Neural progenitor cell (in vitro differentiated cells): ENCODE measurements around the gene STK38. TPM values are rescaled to one million over a fixed set of nuclear protein-coding genes. Genes with fewer than 3 reads are reported as not detected.

Experiments
- DNase-seq: peaks from one replicate; pipeline ENCODE4 v3.0.0-alpha.2; 2016; ENCODE audit warnings: low spot score
- H2AFZ ChIP-seq: fragments of 200-600 bp; sonication (generic); replicated peaks from 2 replicates; pipeline ENCODE4 v1.6.1; 2016; ENCODE audit warnings: antibody characterized with exemption
- H3F3A ChIP-seq: fragments of 200-600 bp; sonication (generic); 2 replicates; pipeline ENCODE4 v1.6.1; 2016; ENCODE audit warnings: antibody characterized with exemption, low read depth
- H3K27ac ChIP-seq: fragments of 200-600 bp; sonication (generic); 2 replicates; pipeline ENCODE4 v1.5.1; 2016; ENCODE audit warnings: mild to moderate bottlenecking
- H3K27me3 ChIP-seq: fragments of 200-600 bp; sonication (generic); 2 replicates; pipeline ENCODE4 v1.6.1; 2016; ENCODE audit warnings: mild to moderate bottlenecking, moderate library complexity
- H3K36me3 ChIP-seq: fragments of 200-600 bp; sonication (generic); 2 replicates; pipeline ENCODE4 v1.5.1; 2016
- H3K4me1 ChIP-seq: fragments of 200-600 bp; sonication (generic); 2 replicates; pipeline ENCODE4 v1.6.1; 2016; ENCODE audit warnings: mixed run types
- H3K4me2 ChIP-seq: fragments of 200-600 bp; sonication (generic); 2 replicates; pipeline ENCODE4 v1.6.1; 2016
- H3K4me3 ChIP-seq: fragments of 200-600 bp; sonication (generic); 2 replicates; pipeline ENCODE4 v1.5.1; 2016
- H3K79me2 ChIP-seq: fragments of 200-600 bp; sonication (generic); 2 replicates; pipeline ENCODE4 v1.6.1; 2016; ENCODE audit warnings: low read depth
- H3K9ac ChIP-seq: fragments of 200-600 bp; sonication (generic); 2 replicates; pipeline ENCODE4 v1.6.1; 2016
- H3K9me3 ChIP-seq: fragments of 200-600 bp; sonication (generic); 2 replicates; pipeline ENCODE4 v1.5.1; 2016; ENCODE audit warnings: low read depth
- H4K20me1 ChIP-seq: fragments of 200-600 bp; sonication (generic); 2 replicates; pipeline ENCODE4 v1.6.1; 2016; ENCODE audit warnings: low read depth
- H3K27ac Mint-ChIP-seq: 3 replicates; pipeline ENCODE4 v1.8.0; 2021; ENCODE audit warnings: mixed read lengths
- H3K27me3 Mint-ChIP-seq: 2 replicates; pipeline ENCODE4 v1.8.0; 2022; ENCODE audit warnings: low read depth, mild to moderate bottlenecking, inconsistent platforms, moderate library complexity, mixed read lengths; ENCODE audit not compliant: insufficient read depth
- H3K36me3 Mint-ChIP-seq: 3 replicates; pipeline ENCODE4 v1.8.0; 2021; ENCODE audit warnings: mixed read lengths
- H3K4me1 Mint-ChIP-seq: 3 replicates; pipeline ENCODE4 v1.8.0; 2021; ENCODE audit warnings: mixed read lengths
- H3K4me3 Mint-ChIP-seq: 3 replicates; pipeline ENCODE4 v1.8.0; 2021; ENCODE audit warnings: mild to moderate bottlenecking, moderate library complexity, mixed read lengths
- H3K9me3 Mint-ChIP-seq: 3 replicates; pipeline ENCODE4 v1.8.0; 2020; ENCODE audit warnings: mixed read lengths
- EZH2 ChIP-seq: fragments of 200-600 bp; sonication (generic); IDR thresholded peaks from 2 replicates; pipeline ENCODE4 v1.6.1; 2017; ENCODE audit warnings: antibody characterized with exemption, mild to moderate bottlenecking, moderate library complexity
- EZH2phosphoT487 ChIP-seq: fragments of 200-600 bp; sonication (generic); IDR thresholded peaks from 2 replicates; pipeline ENCODE4 v1.6.1; 2017; ENCODE audit warnings: antibody characterized with exemption
- total RNA-seq: library from RNA; depleted of rRNA; stranded (reverse); fragments of >200 nt; gene quantifications from 2 replicates; pipeline ENCODE4 v1.2.3, GENCODE V29; 2015; ENCODE audit warnings: low replicate concordance
- TF ChIP-seq, protein P1 (sequence below): fragments of 200-600 bp; sonication (generic); IDR thresholded peaks from 2 replicates; pipeline ENCODE4 v1.5.1; 2017; ENCODE audit warnings: antibody characterized with exemption, mild to moderate bottlenecking

The STK38 gene
- total RNA-seq, 1 donor from 2014 or later = 31.9 TPM

DNA sequence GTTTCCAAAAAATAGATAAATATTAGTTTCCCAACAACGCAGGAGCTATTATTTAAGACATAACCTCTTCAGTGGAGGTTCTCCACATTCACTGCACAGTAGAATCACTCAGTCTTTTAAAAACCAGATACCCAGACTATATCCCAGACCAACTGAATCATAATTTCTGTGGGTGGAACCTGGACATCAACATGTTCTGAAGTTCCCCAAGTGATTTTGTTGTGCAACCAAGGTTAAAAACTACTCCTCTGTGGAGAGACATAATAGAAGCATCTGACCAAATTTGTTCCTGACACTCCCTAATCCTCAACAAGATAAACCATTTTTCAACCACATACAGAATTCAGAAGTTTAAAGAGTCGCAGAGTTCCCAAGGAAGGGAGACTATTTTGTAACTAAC is 42.3 kb downstream of the STK38 start:
- no peak overlapping the region for H3K4me2 ChIP-seq

DNA sequence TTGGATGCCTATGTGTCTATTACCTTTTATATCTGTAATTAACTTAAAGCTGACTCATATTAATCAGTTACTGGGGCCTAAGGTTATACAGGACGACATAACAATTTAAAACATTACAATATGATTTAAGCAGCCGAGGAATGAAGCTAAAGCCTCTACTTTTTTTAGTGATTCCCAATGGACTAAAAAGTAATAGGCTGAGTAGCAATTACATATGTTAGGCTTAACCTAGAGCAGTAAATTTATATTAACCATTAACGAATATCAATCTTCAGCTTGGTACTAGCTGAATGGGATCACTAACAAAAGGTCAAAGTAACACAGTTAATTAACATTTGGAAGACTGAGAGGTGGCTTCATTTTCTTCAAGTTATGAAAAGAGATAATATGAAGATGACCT is 43.1 kb downstream of the STK38 start:
- no peak overlapping the region for H2AFZ ChIP-seq
- no peaks in the 10 kb centered on the region for H3K9me3 Mint-ChIP-seq
- H3K79me2 ChIP-seq = no peaks in the 10 kb centered on the region
- H4K20me1 ChIP-seq = no peaks in the 10 kb centered on the region
- H3K4me1 Mint-ChIP-seq = no peaks in the 10 kb centered on the region
- H3K27ac ChIP-seq = no peak overlapping the region
- no peaks in the 10 kb centered on the region for H3K4me1 ChIP-seq
- H3K4me2 ChIP-seq = no peak overlapping the region
- H3F3A ChIP-seq = no peaks in the 10 kb centered on the region
- H3K27me3 Mint-ChIP-seq = no peaks in the 10 kb centered on the region
- no peaks in the 10 kb centered on the region for H3K9me3 ChIP-seq
- H3K4me3 ChIP-seq = no peak overlapping the region
- no peaks in the 10 kb centered on the region for H3K27me3 ChIP-seq
- H3K36me3 Mint-ChIP-seq = peaks cover 21% of the 10 kb centered on the region
- no peak for DNase-seq
- H3K4me3 Mint-ChIP-seq = no peak overlapping the region
- no peak overlapping the region for H3K27ac Mint-ChIP-seq
- no peak for TF ChIP-seq EZH2
- no peak for TF ChIP-seq EZH2phosphoT487
- TF ChIP-seq, protein P1, sequence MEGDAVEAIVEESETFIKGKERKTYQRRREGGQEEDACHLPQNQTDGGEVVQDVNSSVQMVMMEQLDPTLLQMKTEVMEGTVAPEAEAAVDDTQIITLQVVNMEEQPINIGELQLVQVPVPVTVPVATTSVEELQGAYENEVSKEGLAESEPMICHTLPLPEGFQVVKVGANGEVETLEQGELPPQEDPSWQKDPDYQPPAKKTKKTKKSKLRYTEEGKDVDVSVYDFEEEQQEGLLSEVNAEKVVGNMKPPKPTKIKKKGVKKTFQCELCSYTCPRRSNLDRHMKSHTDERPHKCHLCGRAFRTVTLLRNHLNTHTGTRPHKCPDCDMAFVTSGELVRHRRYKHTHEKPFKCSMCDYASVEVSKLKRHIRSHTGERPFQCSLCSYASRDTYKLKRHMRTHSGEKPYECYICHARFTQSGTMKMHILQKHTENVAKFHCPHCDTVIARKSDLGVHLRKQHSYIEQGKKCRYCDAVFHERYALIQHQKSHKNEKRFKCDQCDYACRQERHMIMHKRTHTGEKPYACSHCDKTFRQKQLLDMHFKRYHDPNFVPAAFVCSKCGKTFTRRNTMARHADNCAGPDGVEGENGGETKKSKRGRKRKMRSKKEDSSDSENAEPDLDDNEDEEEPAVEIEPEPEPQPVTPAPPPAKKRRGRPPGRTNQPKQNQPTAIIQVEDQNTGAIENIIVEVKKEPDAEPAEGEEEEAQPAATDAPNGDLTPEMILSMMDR = no peak
- H3K9ac ChIP-seq = no peak overlapping the region
- no peaks in the 10 kb centered on the region for H3K36me3 ChIP-seq

More for the DNA sequence above, 42.3 kb downstream of the STK38 start:
- H3K27ac Mint-ChIP-seq = no peak overlapping the region
- Histone ChIP-seq H3K27ac (no peak overlapping the region), H3K79me2 (no peaks in the 10 kb centered on the region), H3K27me3 (no peaks in the 10 kb centered on the region), H3K4me3 (no peak overlapping the region), H3K9me3 (no peaks in the 10 kb centered on the region), H3K4me1 (no peaks in the 10 kb centered on the region), H3F3A (no peaks in the 10 kb centered on the region), H3K36me3 (no peaks in the 10 kb centered on the region), H3K9ac (no peak overlapping the region), H2AFZ (no peak overlapping the region), H4K20me1 (no peaks in the 10 kb centered on the region)
- no peaks in the 10 kb centered on the region for H3K4me1 Mint-ChIP-seq
- no peak for TF ChIP-seq EZH2
- TF ChIP-seq EZH2phosphoT487 = no peak
- TF ChIP-seq, protein P1 = no peak
- no peak overlapping the region for H3K4me3 Mint-ChIP-seq
- DNase-seq = no peak
- peaks cover 23% of the 10 kb centered on the region for H3K36me3 Mint-ChIP-seq
- no peaks in the 10 kb centered on the region for H3K27me3 Mint-ChIP-seq
- H3K9me3 Mint-ChIP-seq = no peaks in the 10 kb centered on the region

DNA sequence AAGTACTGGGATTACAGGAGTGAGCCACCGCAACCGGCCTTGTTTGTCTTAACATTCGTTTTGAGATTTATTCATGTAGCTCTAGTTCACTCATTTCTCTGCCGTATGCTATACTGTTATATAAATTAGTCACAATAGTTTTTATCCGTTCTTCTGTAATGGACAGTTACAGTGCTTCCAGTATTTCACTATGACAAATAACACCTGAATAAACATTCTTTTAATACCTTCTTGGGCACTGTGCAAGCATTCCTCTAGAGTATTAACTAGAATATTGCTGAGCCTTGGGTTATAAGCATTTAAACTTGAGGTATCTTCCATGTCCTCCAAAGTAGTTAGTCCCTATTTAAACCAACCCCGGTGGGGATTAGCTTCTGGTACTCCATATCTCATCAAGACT is 45.6 kb downstream of the STK38 start:
- Histone ChIP-seq H3K79me2 (no peaks in the 10 kb centered on the region), H3K4me1 (no peaks in the 10 kb centered on the region), H3K4me2 (no peak overlapping the region), H4K20me1 (no peaks in the 10 kb centered on the region), H3F3A (no peaks in the 10 kb centered on the region), H3K27ac (no peak overlapping the region), H3K36me3 (no peaks in the 10 kb centered on the region), H3K9me3 (no peaks in the 10 kb centered on the region), H3K9ac (no peak overlapping the region), H3K27me3 (no peaks in the 10 kb centered on the region), H2AFZ (no peak overlapping the region), H3K4me3 (no peak overlapping the region)
- no peaks in the 10 kb centered on the region for H3K27me3 Mint-ChIP-seq
- no peak overlapping the region for H3K27ac Mint-ChIP-seq
- TF ChIP-seq EZH2phosphoT487 (no peak), EZH2 (no peak)
- TF ChIP-seq, protein P1 = no peak
- DNase-seq = no peak
- H3K4me1 Mint-ChIP-seq = no peaks in the 10 kb centered on the region
- H3K9me3 Mint-ChIP-seq = no peaks in the 10 kb centered on the region
- H3K36me3 Mint-ChIP-seq = peaks cover 30% of the 10 kb centered on the region
- H3K4me3 Mint-ChIP-seq = no peak overlapping the region

DNA sequence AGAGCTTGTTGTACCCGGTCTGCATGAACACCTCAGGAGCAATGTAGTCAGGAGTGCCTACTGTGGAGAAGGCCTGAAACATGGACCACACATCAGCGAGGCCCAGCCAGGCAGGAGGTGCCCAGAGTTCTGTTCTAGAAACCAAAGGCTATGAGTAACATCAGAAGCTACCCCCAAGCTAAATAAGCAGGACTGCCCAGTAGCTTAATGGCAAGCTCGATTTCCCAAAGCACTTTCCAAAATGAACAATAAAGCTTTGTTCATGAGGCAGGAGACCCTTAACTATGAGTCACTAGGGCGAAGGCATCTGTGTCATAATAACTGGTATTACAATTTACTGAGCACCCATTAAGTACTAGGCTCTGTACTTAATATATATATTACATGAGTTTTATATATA is 47.4 kb downstream of the STK38 start:
- TF ChIP-seq EZH2 (no peak), EZH2phosphoT487 (no peak)
- TF ChIP-seq, protein P1 = no peak
- H3K4me1 Mint-ChIP-seq = no peaks in the 10 kb centered on the region
- H4K20me1 ChIP-seq = no peaks in the 10 kb centered on the region
- peaks cover 2% of the 10 kb centered on the region for H3K4me1 ChIP-seq
- H3K36me3 Mint-ChIP-seq = peaks cover 36% of the 10 kb centered on the region
- H3K79me2 ChIP-seq = no peaks in the 10 kb centered on the region
- no peaks in the 10 kb centered on the region for H3K36me3 ChIP-seq
- H3K4me3 ChIP-seq = no peak overlapping the region
- no peak overlapping the region for H3K27ac Mint-ChIP-seq
- H3K27me3 ChIP-seq = no peaks in the 10 kb centered on the region
- H3K27ac ChIP-seq = no peak overlapping the region
- H2AFZ ChIP-seq = no peak overlapping the region
- H3K27me3 Mint-ChIP-seq = peaks cover 4% of the 10 kb centered on the region
- no peaks in the 10 kb centered on the region for H3K9me3 ChIP-seq
- no peaks in the 10 kb centered on the region for H3K9me3 Mint-ChIP-seq
- DNase-seq = no peak
- H3F3A ChIP-seq = peaks cover 5% of the 10 kb centered on the region
- H3K4me2 ChIP-seq = no peak overlapping the region
- no peak overlapping the region for H3K9ac ChIP-seq
- no peak overlapping the region for H3K4me3 Mint-ChIP-seq
